OCI-LY1 (cell line): ENCODE results near the gene HSF4.

Experiments
- CTCF ChIP-seq: fragments of 200-600 bp; sonication (generic), shearing (Covaris generic); IDR thresholded peaks from 2 replicates; pipeline ENCODE4 v1.5.1; 2017; ENCODE audit warnings: mild to moderate bottlenecking, antibody characterized with exemption, low read length, moderate library complexity, mixed read lengths
- EZH2 ChIP-seq: fragments of 200-600 bp; sonication (generic), shearing (Covaris generic); IDR thresholded peaks from 2 replicates; pipeline ENCODE4 v1.8.0; 2017; ENCODE audit warnings: borderline replicate concordance, mixed run types, mild to moderate bottlenecking, antibody characterized with exemption, low read length, moderate library complexity, mixed read lengths

DNA sequence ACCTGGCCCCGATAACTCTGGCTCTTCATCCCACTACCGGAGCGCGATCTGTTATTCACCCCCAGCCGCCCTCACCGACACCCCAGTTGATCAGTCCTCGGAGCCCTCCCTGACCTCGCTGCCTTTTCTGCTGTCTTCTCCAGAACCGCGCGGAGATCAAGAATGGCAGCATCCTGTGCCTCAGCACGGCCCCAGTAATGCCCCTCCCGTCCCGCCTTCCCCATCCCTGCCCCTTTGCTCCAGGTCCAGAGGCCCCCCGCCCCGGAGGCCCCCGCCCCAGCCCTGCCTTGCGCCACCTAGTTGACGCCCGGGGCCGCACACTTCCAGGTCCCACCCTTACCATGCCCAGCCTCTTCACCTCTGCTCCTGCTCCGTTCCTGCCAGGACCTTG is 35.3 kb downstream of the HSF4 start:
- TF ChIP-seq CTCF: no peak
- TF ChIP-seq EZH2: no peak
